GM18507 (cell line): Measurements from ENCODE around the gene FHIT.
A peak's percentile ranks its signal among the peaks of the same experiment; 100 is the strongest.

Experiments
- DNase-seq: peaks from one replicate; pipeline ENCODE4 v3.0.0; 2011; ENCODE audit warnings: low read depth; ENCODE audit not compliant: insufficient read length; ENCODE audit errors: extremely low spot score
- FAIRE-seq: peaks from 2 replicates; lab custom pipeline; 2011; peaks lifted over from hg19 to GRCh38; lab: Jason Lieb, UNC

FHIT gene

GRCh38 chr3:60759439-60759838 lies 491.8 kb downstream of the FHIT start:
- DNase-seq, result no peak
- peak; percentile 46 for FAIRE-seq

- DNase-seq (no peak), FAIRE-seq (no peak)
Observed at GRCh38 chr3:60758831-60759230, 492.4 kb downstream of the FHIT start.

- FAIRE-seq, result no peak
- DNase-seq, result no peak
Observed at GRCh38 chr3:60758171-60758570, 493.1 kb downstream of the FHIT start.

- DNase-seq (no peak), FAIRE-seq (no peak)
Observed at GRCh38 chr3:60757724-60758123, 493.5 kb downstream of the FHIT start.

GRCh38 chr3:60756241-60757030 lies 494.8 kb downstream of the FHIT start:
- DNase-seq, result no peak
- no peak for FAIRE-seq

- DNase-seq (no peak), FAIRE-seq (no peak)
Observed at GRCh38 chr3:60755094-60755493, 496.2 kb downstream of the FHIT start.

- no peak for FAIRE-seq
- DNase-seq, result no peak
Observed at GRCh38 chr3:60754617-60755016, 496.6 kb downstream of the FHIT start.

GRCh38 chr3:60752809-60753208 lies 498.4 kb downstream of the FHIT start:
- DNase-seq (no peak), FAIRE-seq (no peak)

GRCh38 chr3:60746695-60747416 lies 504.4 kb downstream of the FHIT start:
- no peak for DNase-seq
- FAIRE-seq, result no peak

GRCh38 chr3:60746043-60746638 lies 505.1 kb downstream of the FHIT start:
- DNase-seq, result no peak
- FAIRE-seq, result no peak

- no peak for FAIRE-seq
- DNase-seq, result no peak
Observed at GRCh38 chr3:60743631-60744164, 507.6 kb downstream of the FHIT start.

GRCh38 chr3:60742606-60743145 lies 508.6 kb downstream of the FHIT start:
- FAIRE-seq (no peak), DNase-seq (no peak)

GRCh38 chr3:60737633-60738399 lies 513.4 kb downstream of the FHIT start:
- DNase-seq, result no peak
- FAIRE-seq, result no peak

- FAIRE-seq, result no peak
- DNase-seq, result no peak
Observed at GRCh38 chr3:60730371-60730770, 520.9 kb downstream of the FHIT start.

GRCh38 chr3:60729056-60729455 lies 522.2 kb downstream of the FHIT start:
- DNase-seq (no peak), FAIRE-seq (no peak)

GRCh38 chr3:60728006-60728405 lies 523.2 kb downstream of the FHIT start:
- no peak for DNase-seq
- no peak for FAIRE-seq

- DNase-seq (no peak), FAIRE-seq (no peak)
Observed at GRCh38 chr3:60720736-60721135, 530.5 kb downstream of the FHIT start.

GRCh38 chr3:60716573-60716972 lies 534.7 kb downstream of the FHIT start:
- FAIRE-seq (no peak), DNase-seq (no peak)

GRCh38 chr3:60708191-60708975 lies 542.9 kb downstream of the FHIT start:
- DNase-seq (no peak), FAIRE-seq (no peak)
